Measurements from ENCODE around the gene EEFSEC.

Gene EEFSEC

GRCh38 chr3:128266453-128266852, 113.2 kb downstream of the EEFSEC start:
- POLR2A ChIA-PET = no interaction called here
- CTCF ChIA-PET = no interaction called here
- DNase-seq (ENCODE audit: extremely low spot score) = no peak
- TF ChIP-seq ELF4 (IDR thresholded peaks at IDR 0.05) = no peak
- TF ChIP-seq FOXK2 (IDR thresholded peaks at IDR 0.05) = no peak
- TF ChIP-seq L3MBTL2 (conservative IDR thresholded peaks at IDR 0.05) = no peak
- TF ChIP-seq BHLHE40 (IDR thresholded peaks at IDR 0.05; ENCODE audit: borderline replicate concordance) = no peak
- no peak for TF ChIP-seq FOXA1 (IDR thresholded peaks at IDR 0.05)
- TF ChIP-seq ARNT (IDR thresholded peaks at IDR 0.05) = no peak
- TF ChIP-seq SP1 (IDR thresholded peaks at IDR 0.05) = no peak
- no peak for TF ChIP-seq TARDBP (IDR thresholded peaks at IDR 0.05)
- TF ChIP-seq NFRKB (IDR thresholded peaks at IDR 0.05) = no peak
- no peak for TF ChIP-seq FOXM1 (IDR thresholded peaks at IDR 0.05; ENCODE audit: borderline replicate concordance)

- no peak for DNase-seq (ENCODE audit: extremely low spot score)
- ChIA-PET CTCF (no interaction called here), POLR2A (no interaction called here)
- no peak for TF ChIP-seq SUZ12 (IDR thresholded peaks at IDR 0.05)
These were observed 114.3 kb downstream of the EEFSEC start for GRCh38 chr3:128267541-128267940.

- ChIA-PET CTCF (interaction anchor here (0.6 kb wide), 1 partner anchor 109 kb away, joined by 3 read pairs; no protein-coding TSS in a partner anchor), POLR2A (interaction anchor here (1.8 kb wide), 1 partner anchor 11 kb away, joined by 3 read pairs; no protein-coding TSS in a partner anchor)
- no peak for TF ChIP-seq ARNT (IDR thresholded peaks at IDR 0.05)
- no peak for TF ChIP-seq HDGF (IDR thresholded peaks at IDR 0.05; ENCODE audit: borderline replicate concordance)
- TF ChIP-seq BHLHE40 (IDR thresholded peaks at IDR 0.05; ENCODE audit: borderline replicate concordance) = no peak
- TF ChIP-seq SUZ12 (IDR thresholded peaks at IDR 0.05) = no peak
- no peak for TF ChIP-seq NFRKB (IDR thresholded peaks at IDR 0.05)
- no peak for TF ChIP-seq PKNOX1 (IDR thresholded peaks at IDR 0.05)
- TF ChIP-seq ZNF384 (IDR thresholded peaks at IDR 0.05) = no peak
- DNase-seq (ENCODE audit: extremely low spot score) = no peak
These were observed 115.9 kb downstream of the EEFSEC start for GRCh38 chr3:128269006-128269775.

DNA sequence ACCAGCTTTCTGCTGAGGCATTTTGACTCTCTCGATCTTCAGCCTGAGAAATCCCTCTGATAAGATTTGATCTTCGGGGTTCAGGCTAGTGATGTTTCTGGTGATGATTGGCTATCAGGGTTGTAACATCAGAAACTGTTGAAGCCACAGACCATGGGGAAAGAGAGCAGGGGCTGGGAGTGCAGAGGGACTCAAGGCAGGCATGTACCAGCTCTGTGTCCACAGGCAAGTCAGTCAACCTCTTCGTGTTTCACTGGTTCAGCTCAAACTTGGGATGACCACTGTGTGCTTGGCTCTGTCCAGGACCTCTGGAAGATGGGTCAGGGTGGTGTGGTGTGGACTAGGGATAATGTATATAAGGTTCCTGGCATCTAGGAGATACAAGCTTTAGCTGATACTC, 116.5 kb downstream of the EEFSEC start:
- CTCF ChIA-PET = no interaction called here
- POLR2A ChIA-PET = interaction anchor here (1.8 kb wide), 1 partner anchor 10 kb away, joined by 3 read pairs; no protein-coding TSS in a partner anchor
- DNase-seq (ENCODE audit: extremely low spot score) = no peak
- TF ChIP-seq CTBP1 (IDR thresholded peaks at IDR 0.05; ENCODE audit: borderline replicate concordance) (no peak), L3MBTL2 (conservative IDR thresholded peaks at IDR 0.05) (no peak), PKNOX1 (IDR thresholded peaks at IDR 0.05) (no peak), SP1 (IDR thresholded peaks at IDR 0.05) (no peak), FOXM1 (IDR thresholded peaks at IDR 0.05; ENCODE audit: borderline replicate concordance) (no peak), LEF1 (IDR thresholded peaks at IDR 0.05; ENCODE audit: borderline replicate concordance) (no peak), ZNF384 (IDR thresholded peaks at IDR 0.05) (no peak), SUZ12 (IDR thresholded peaks at IDR 0.05) (no peak), TARDBP (IDR thresholded peaks at IDR 0.05) (no peak), ARNT (IDR thresholded peaks at IDR 0.05) (no peak), BHLHE40 (IDR thresholded peaks at IDR 0.05; ENCODE audit: borderline replicate concordance) (no peak), NFRKB (IDR thresholded peaks at IDR 0.05) (no peak), HDGF (IDR thresholded peaks at IDR 0.05; ENCODE audit: borderline replicate concordance) (no peak)

- ChIA-PET CTCF (no interaction called here), POLR2A (no interaction called here)
- no peak for DNase-seq (ENCODE audit: extremely low spot score)
These were observed 117.5 kb downstream of the EEFSEC start for GRCh38 chr3:128270559-128271492.

More at GRCh38 chr3:128270559-128271492, 117.5 kb downstream of the EEFSEC start:
- TF ChIP-seq BHLHE40 (IDR thresholded peaks at IDR 0.05; ENCODE audit: borderline replicate concordance) = no peak
- TF ChIP-seq TARDBP (IDR thresholded peaks at IDR 0.05) = no peak
- no peak for TF ChIP-seq ELF4 (IDR thresholded peaks at IDR 0.05)
- TF ChIP-seq SP1 (IDR thresholded peaks at IDR 0.05) = no peak
- no peak for TF ChIP-seq LEF1 (IDR thresholded peaks at IDR 0.05; ENCODE audit: borderline replicate concordance)
- no peak for TF ChIP-seq HDGF (IDR thresholded peaks at IDR 0.05; ENCODE audit: borderline replicate concordance)
- no peak for TF ChIP-seq NFRKB (IDR thresholded peaks at IDR 0.05)
- no peak for TF ChIP-seq ZNF384 (IDR thresholded peaks at IDR 0.05)
- no peak for TF ChIP-seq CTBP1 (IDR thresholded peaks at IDR 0.05; ENCODE audit: borderline replicate concordance)
- no peak for TF ChIP-seq FOXM1 (IDR thresholded peaks at IDR 0.05; ENCODE audit: borderline replicate concordance)
- TF ChIP-seq SUZ12 (IDR thresholded peaks at IDR 0.05) = no peak
- no peak for TF ChIP-seq PKNOX1 (IDR thresholded peaks at IDR 0.05)

Data from HEK293T (cell line).